Embryonic facial prominence (tissue), 1 donor: ENCODE measurements around the gene LAMA4.

Experiments
- DNase-seq: peaks from one replicate; pipeline ENCODE4 v3.0.0-alpha.2; 2016; ENCODE audit errors: extremely low spot score

LAMA4 gene

GRCh38 chr6:112279031-112279935, 24.9 kb upstream of the LAMA4 start:
- no peak for DNase-seq

- no peak for DNase-seq
These were observed 21.0 kb upstream of the LAMA4 start for GRCh38 chr6:112275365-112275764.

GRCh38 chr6:112274774-112275173, 20.4 kb upstream of the LAMA4 start:
- no peak for DNase-seq

- no peak for DNase-seq
These were observed 18.4 kb upstream of the LAMA4 start for GRCh38 chr6:112272799-112273198.

- no peak for DNase-seq
These were observed 16.4 kb upstream of the LAMA4 start for GRCh38 chr6:112270756-112271155.

- no peak for DNase-seq
These were observed 15.7 kb upstream of the LAMA4 start for GRCh38 chr6:112269979-112270566.

GRCh38 chr6:112269114-112269513, 14.7 kb upstream of the LAMA4 start:
- DNase-seq = no peak

GRCh38 chr6:112268654-112269053, 14.3 kb upstream of the LAMA4 start:
- no peak for DNase-seq

GRCh38 chr6:112268019-112268418, 13.7 kb upstream of the LAMA4 start:
- DNase-seq = no peak

GRCh38 chr6:112266331-112266730, 12.0 kb upstream of the LAMA4 start:
- DNase-seq = no peak

GRCh38 chr6:112259337-112259675, 4.9 kb upstream of the LAMA4 start:
- no peak for DNase-seq

GRCh38 chr6:112258642-112259336, 4.4 kb upstream of the LAMA4 start:
- no peak for DNase-seq

GRCh38 chr6:112257178-112257855, 3.0 kb upstream of the LAMA4 start:
- no peak for DNase-seq

GRCh38 chr6:112254921-112255320, 554 bp upstream of the LAMA4 start:
- no peak for DNase-seq

GRCh38 chr6:112253498-112253840, 898 bp downstream of the LAMA4 start:
- no peak for DNase-seq

- DNase-seq = no peak
These were observed 1.5 kb downstream of the LAMA4 start for GRCh38 chr6:112252571-112253497.

GRCh38 chr6:112251171-112251875, 3.0 kb downstream of the LAMA4 start:
- DNase-seq = no peak

GRCh38 chr6:112249489-112249888, 4.9 kb downstream of the LAMA4 start:
- no peak for DNase-seq

GRCh38 chr6:112247275-112247674, 7.1 kb downstream of the LAMA4 start:
- no peak for DNase-seq

- peak; percentile 87 for DNase-seq
These were observed 8.7 kb downstream of the LAMA4 start for GRCh38 chr6:112245511-112246203.
